Ovary (tissue), 9 donors: ENCODE results near the gene ZNF518B. TPM values are rescaled to one million over a fixed set of nuclear protein-coding genes. Genes with fewer than 3 reads are reported as not detected.

ENCODE experiments used
- DNase-seq, 5 donors: peaks; one replicate each; pipeline ENCODE4 v3.0.0-alpha.2; 2019 to 2020
- H3K27ac ChIP-seq, 2 donors: fragments of 200-600 bp; one replicate each; pipeline versions ENCODE4 v1.5.1 to v1.8.0; 2019 to 2022
- H3K27me3 ChIP-seq: fragments of 200-600 bp; one replicate; pipeline ENCODE4 v1.8.0; 2022
- H3K36me3 ChIP-seq: fragments of 200-600 bp; sonication (generic); one replicate; pipeline ENCODE4 v1.5.1; 2019
- H3K4me1 ChIP-seq: one replicate; pipeline ENCODE4 v1.8.1; 2013; ENCODE audit warnings: mild to moderate bottlenecking, moderate library complexity; ENCODE audit not compliant: insufficient read depth
- H3K4me3 ChIP-seq: fragments of 200-600 bp; sonication (generic); one replicate; pipeline ENCODE4 v1.5.1; 2017
- H3K9me3 ChIP-seq, 2 donors: fragments of 200-600 bp in 1 of 2; sonication (generic) in 1 of 2; one replicate each; pipeline versions ENCODE4 v1.5.1 to v1.8.1; 2013 to 2019; ENCODE audit warnings: mild to moderate bottlenecking in 1 of 2, moderate library complexity in 1 of 2
- EP300 ChIP-seq: sonication (generic); formaldehyde crosslinking; IDR thresholded peaks from one replicate; pipeline ENCODE4 v1.6.1; 2017; ENCODE audit warnings: antibody characterized with exemption
- POLR2A ChIP-seq: fragments of 450-650 bp; IDR thresholded peaks from one replicate; pipeline ENCODE4 v1.6.1; 2017; ENCODE audit warnings: antibody characterized with exemption, mild to moderate bottlenecking, moderate library complexity
- WGBS, 3 donors: extraction: QIAGEN DNeasy Blood & Tissue Kit in 1 of 3; methylation state at CpG; one replicate each; pipeline versions ENCODE4 v1.1.5 to v1.1.7; 2013 to 2017; 5-methylcytosine and 5-hydroxymethylcytosine counted together
- intact Hi-C, 4 donors: fragments of 100-400 bp; cut with DNase I; formaldehyde crosslinking; loops; one replicate each; pipeline versions ENCODE4 v1.11.0 to v1.15.1; 2022 to 2023
- polyA plus RNA-seq, 2 donors: library from polyadenylated mRNA; stranded (reverse); fragments of 200-250 nt in 1 of 2; fragments of 350-450 nt in 1 of 2; fragmentation: Illumina TruSeq in 1 of 2; extraction: RNeasy Lipid Tissue Mini Kit (QIAGEN cat#74804) in 1 of 2; gene quantifications; one replicate each; pipeline ENCODE4 v1.2.3, GENCODE V29; 2013 to 2014
- total RNA-seq, 7 donors: library from RNA; depleted of rRNA in 2 of 7; stranded (reverse); fragments of >200 nt in 2 of 7; fragmentation: NEBNext Ultra II Directional in 3 of 7; extraction: Animal tissue kit (Norgen Biotek cat#: 25700) in 3 of 7; gene quantifications; one replicate each; pipeline versions ENCODE4 v1.1.0 to v1.2.4, GENCODE V29; 2016 to 2023
- TF ChIP-seq, protein P1 (sequence below), 3 donors: fragments of 450-650 bp in 2 of 3; fragments of 200-600 bp in 1 of 3; IDR thresholded peaks; one replicate each; pipeline versions ENCODE4 v1.5.1 to v1.8.0; 2016 to 2022; ENCODE audit warnings: antibody characterized with exemption in 3 of 3, mild to moderate bottlenecking in 1 of 3
- donor health status: DM: no; HTN: no; CAD: no; lungs with moderate emphysema.
- donor health status: DM: no; HTN: no; CAD: no.
- donor health status: Bipolar disorder and iron deficiency.
- donor health status: DM: yes; HTN: yes; CAD: no.
- donor health status: DM: no; HTN: no; CAD: no.
- donor health status: DM: yes; HTN: yes; CAD: no.

Gene ZNF518B
- total and polyA plus RNA-seq, 9 donors, result 10.2 to 42.1 (median 27.5) TPM

DNA sequence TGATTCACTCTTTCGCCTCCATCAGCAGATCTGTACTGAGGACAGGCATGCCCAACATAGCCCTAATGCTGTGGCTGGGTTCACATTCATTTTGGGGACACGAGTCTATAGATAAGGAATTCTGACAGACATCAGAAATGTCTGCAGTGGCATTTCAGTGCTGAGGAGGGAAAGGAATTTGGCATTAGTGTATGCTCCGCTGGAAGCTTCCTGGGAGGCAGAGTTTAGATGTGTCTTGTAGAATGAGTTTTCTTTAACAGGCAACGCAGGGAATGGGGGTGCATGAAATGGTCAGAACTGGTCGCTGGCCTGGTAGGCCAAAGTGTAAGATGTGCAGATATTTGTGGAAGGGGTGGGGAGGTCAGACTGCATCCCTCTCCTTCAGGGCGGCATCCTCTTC, 43.5 kb upstream of the ZNF518B start:
- Histone ChIP-seq H3K27ac (no peak overlapping the region), H3K27me3 (no peaks in the 10 kb centered on the region), H3K4me1 (no peaks in the 10 kb centered on the region), H3K36me3 (no peaks in the 10 kb centered on the region), H3K9me3 (no peaks in the 10 kb centered on the region), H3K4me3 (no peak overlapping the region)
- TF ChIP-seq, protein P1, sequence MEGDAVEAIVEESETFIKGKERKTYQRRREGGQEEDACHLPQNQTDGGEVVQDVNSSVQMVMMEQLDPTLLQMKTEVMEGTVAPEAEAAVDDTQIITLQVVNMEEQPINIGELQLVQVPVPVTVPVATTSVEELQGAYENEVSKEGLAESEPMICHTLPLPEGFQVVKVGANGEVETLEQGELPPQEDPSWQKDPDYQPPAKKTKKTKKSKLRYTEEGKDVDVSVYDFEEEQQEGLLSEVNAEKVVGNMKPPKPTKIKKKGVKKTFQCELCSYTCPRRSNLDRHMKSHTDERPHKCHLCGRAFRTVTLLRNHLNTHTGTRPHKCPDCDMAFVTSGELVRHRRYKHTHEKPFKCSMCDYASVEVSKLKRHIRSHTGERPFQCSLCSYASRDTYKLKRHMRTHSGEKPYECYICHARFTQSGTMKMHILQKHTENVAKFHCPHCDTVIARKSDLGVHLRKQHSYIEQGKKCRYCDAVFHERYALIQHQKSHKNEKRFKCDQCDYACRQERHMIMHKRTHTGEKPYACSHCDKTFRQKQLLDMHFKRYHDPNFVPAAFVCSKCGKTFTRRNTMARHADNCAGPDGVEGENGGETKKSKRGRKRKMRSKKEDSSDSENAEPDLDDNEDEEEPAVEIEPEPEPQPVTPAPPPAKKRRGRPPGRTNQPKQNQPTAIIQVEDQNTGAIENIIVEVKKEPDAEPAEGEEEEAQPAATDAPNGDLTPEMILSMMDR (IDR thresholded peaks at IDR 0.05), result no peak
- TF ChIP-seq POLR2A, result no peak
- TF ChIP-seq EP300, result no peak
- intact Hi-C loops, result no loop called here
- no peak for DNase-seq
- WGBS, 3 donors, result 67 to 76% (median 73%) methylated on average over 6 of the region's 6 CpGs

DNA sequence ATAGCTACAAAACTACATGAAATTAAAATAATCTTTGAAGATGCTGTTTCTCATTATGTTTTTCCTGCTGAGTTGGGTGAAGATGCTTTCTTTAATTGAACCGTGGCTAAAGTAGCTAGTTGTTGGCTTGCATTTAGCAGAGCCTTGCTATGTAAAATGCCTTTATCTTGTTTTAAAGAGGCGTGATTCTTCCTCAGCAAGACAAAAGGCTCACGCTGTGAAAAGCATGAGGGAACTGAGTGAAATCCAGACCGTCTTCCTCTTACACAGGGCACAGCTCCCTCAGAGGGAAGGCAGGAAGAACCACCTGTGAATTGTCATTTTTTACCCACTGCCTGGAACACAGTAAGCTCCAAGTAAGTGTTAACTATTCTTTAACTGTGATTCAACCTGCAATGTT, 39.0 kb upstream of the ZNF518B start:
- no peaks in the 10 kb centered on the region for H3K9me3 ChIP-seq
- no peaks in the 10 kb centered on the region for H3K36me3 ChIP-seq
- H3K4me3 ChIP-seq, result no peak overlapping the region
- no peak for TF ChIP-seq EP300
- TF ChIP-seq, protein P1 (IDR thresholded peaks at IDR 0.05), result no peak
- no peak for TF ChIP-seq POLR2A
- no peak for DNase-seq
- 32 to 39% (median 37%) methylated on average over 4 of the region's 4 CpGs for WGBS, 3 donors
- no peaks in the 10 kb centered on the region for H3K27me3 ChIP-seq
- no peak overlapping the region for H3K27ac ChIP-seq
- H3K4me1 ChIP-seq, result no peaks in the 10 kb centered on the region
- intact Hi-C loops, result no loop called here

DNA sequence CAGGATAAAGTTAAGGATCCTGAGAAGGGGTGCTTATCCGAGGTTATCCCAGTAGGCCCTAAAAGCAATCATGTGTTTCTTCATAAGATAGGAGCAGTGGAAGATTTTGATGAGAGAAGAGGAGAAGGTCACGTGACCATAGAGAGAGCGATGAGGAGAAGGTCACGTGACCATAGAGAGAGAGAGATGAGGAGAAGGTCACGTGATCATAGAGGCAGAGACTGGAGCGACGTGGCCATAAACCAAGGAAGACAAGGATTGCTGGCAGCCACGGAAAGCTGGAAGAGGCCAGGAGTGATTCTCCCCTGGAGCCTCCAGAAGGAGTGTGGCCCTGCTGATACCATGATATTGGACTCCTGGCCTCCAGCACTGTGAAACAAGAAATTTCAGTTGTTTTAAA, 38.4 kb upstream of the ZNF518B start:
- H3K9me3 ChIP-seq, result no peaks in the 10 kb centered on the region
- TF ChIP-seq POLR2A, result no peak
- TF ChIP-seq EP300, result no peak
- TF ChIP-seq, protein P1 (IDR thresholded peaks at IDR 0.05), result no peak
- no peak overlapping the region for H3K4me3 ChIP-seq
- no peaks in the 10 kb centered on the region for H3K36me3 ChIP-seq
- H3K4me1 ChIP-seq, result no peaks in the 10 kb centered on the region
- WGBS, 3 donors, result 56 to 72% (median 69%) methylated on average over 8 of the region's 8 CpGs
- DNase-seq, result no peak
- intact Hi-C loops, result no loop called here
- no peak overlapping the region for H3K27ac ChIP-seq
- H3K27me3 ChIP-seq, result no peaks in the 10 kb centered on the region

DNA sequence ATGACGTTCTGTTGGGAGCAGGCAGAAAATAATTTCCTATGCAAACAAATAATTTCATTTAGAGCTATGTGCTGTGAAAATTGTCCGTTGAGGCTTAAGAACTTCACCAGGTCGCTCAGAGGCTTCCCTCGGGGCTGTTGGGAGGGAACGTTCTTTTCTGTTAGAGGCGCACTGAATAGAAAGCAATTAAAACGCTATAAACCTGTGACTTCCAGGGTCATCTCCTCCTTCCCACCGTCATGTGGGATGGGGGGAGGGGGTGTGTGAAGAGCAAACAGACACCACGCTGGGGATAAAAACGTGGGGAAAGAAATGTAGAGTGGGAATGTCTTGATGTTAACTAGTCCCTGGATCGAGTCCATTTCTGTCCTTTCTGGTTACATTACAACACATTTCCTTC, 35.2 kb upstream of the ZNF518B start:
- WGBS, 3 donors, result 12 to 20% (median 20%) methylated on average over 11 of the region's 11 CpGs
- intact Hi-C loops, result no loop called here
- H3K27me3 ChIP-seq, result no peaks in the 10 kb centered on the region

More for the DNA sequence above, 35.2 kb upstream of the ZNF518B start:
- no peaks in the 10 kb centered on the region for H3K9me3 ChIP-seq
- no peak overlapping the region for H3K27ac ChIP-seq
- no peak overlapping the region for H3K4me3 ChIP-seq
- no peaks in the 10 kb centered on the region for H3K36me3 ChIP-seq
- no peaks in the 10 kb centered on the region for H3K4me1 ChIP-seq
- DNase-seq, result no peak
- TF ChIP-seq EP300 (no peak), POLR2A (no peak)
- TF ChIP-seq, protein P1 (IDR thresholded peaks at IDR 0.05), result no peak
